Upper lobe of left lung (tissue), 4 donors: ENCODE results near the gene C22orf15.

ENCODE experiments used
- EP300 ChIP-seq, 4 donors: sonication (generic); formaldehyde crosslinking; IDR thresholded peaks; one replicate each; pipeline ENCODE4 v1.5.1; 2017; ENCODE audit warnings: antibody characterized with exemption in 4 of 4, control low read depth in 2 of 4
- POLR2A ChIP-seq, 4 donors: fragments of 450-650 bp; IDR thresholded peaks; one replicate each; pipeline ENCODE4 v1.5.1; 2016 to 2017; ENCODE audit warnings: antibody characterized with exemption in 4 of 4, mild to moderate bottlenecking in 2 of 4
- TF ChIP-seq, protein P1 (sequence below), 6 experiments: fragments of 450-650 bp in 4 of 6; fragments of 200-600 bp in 2 of 6; sonication (generic) in 2 of 6; IDR thresholded peaks; one replicate each; pipeline ENCODE4 v1.5.1; 2016 to 2019; ENCODE audit warnings: antibody characterized with exemption in 6 of 6

GRCh38 chr22:23722160-23722559, 40.6 kb upstream of the C22orf15 start:
- TF ChIP-seq EP300 (IDR thresholded peaks at IDR 0.05): no peak
- no peak for TF ChIP-seq POLR2A (IDR thresholded peaks at IDR 0.05)
- TF ChIP-seq, protein P1, sequence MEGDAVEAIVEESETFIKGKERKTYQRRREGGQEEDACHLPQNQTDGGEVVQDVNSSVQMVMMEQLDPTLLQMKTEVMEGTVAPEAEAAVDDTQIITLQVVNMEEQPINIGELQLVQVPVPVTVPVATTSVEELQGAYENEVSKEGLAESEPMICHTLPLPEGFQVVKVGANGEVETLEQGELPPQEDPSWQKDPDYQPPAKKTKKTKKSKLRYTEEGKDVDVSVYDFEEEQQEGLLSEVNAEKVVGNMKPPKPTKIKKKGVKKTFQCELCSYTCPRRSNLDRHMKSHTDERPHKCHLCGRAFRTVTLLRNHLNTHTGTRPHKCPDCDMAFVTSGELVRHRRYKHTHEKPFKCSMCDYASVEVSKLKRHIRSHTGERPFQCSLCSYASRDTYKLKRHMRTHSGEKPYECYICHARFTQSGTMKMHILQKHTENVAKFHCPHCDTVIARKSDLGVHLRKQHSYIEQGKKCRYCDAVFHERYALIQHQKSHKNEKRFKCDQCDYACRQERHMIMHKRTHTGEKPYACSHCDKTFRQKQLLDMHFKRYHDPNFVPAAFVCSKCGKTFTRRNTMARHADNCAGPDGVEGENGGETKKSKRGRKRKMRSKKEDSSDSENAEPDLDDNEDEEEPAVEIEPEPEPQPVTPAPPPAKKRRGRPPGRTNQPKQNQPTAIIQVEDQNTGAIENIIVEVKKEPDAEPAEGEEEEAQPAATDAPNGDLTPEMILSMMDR (IDR thresholded peaks at IDR 0.05): no peak
